Mucosa of descending colon (tissue), 3 donors: ENCODE measurements around the gene DCAF17. TPM values are rescaled to one million over a fixed set of nuclear protein-coding genes. Genes with fewer than 3 reads are reported as not detected.

ENCODE experiments used
- ATAC-seq: fragments of 200-7000 bp; cut with Tn5 transposase; one replicate; pipeline ENCODE4 v1.9.1; 2020; ENCODE audit warnings: mild to moderate bottlenecking, moderate library complexity
- DNase-seq, 3 donors: peaks; one replicate each; pipeline ENCODE4 v3.0.0-alpha.2; 2020
- H3K36me3 ChIP-seq: fragments of 200-600 bp; one replicate; pipeline ENCODE4 v1.8.0; 2021; ENCODE audit warnings: low read depth, mild to moderate bottlenecking
- H3K4me1 ChIP-seq: fragments of 200-600 bp; one replicate; pipeline ENCODE4 v1.8.0; 2021; ENCODE audit warnings: low read depth, mild to moderate bottlenecking
- H3K4me3 ChIP-seq: fragments of 200-600 bp; one replicate; pipeline ENCODE4 v1.8.0; 2021; ENCODE audit warnings: mild to moderate bottlenecking
- H3K9me3 ChIP-seq: fragments of 200-600 bp; one replicate; pipeline ENCODE4 v1.8.0; 2021; ENCODE audit warnings: mild to moderate bottlenecking
- intact Hi-C, 2 donors: fragments of 100-400 bp; cut with DNase I in 1 of 2; cut with micrococcal nuclease in 1 of 2; formaldehyde crosslinking; loops; one replicate each; pipeline versions ENCODE4 v1.11.0 to v1.11.1; 2022; cut with DNase I, micrococcal nuclease
- long read RNA-seq, 2 donors: library from polyadenylated mRNA; unstranded; transcript quantifications; one replicate each; pipeline ENCODE4 v2.0.0, GENCODE V29; 2019 to 2021
- total RNA-seq, 3 donors: library from RNA; stranded (reverse); fragmentation: NEBNext Ultra II Directional in 2 of 3; extraction: Animal tissue kit (Norgen Biotek cat#: 25700) in 2 of 3; gene quantifications; one replicate each; pipeline versions ENCODE4 v1.2.1 to v1.2.4, GENCODE V29; 2021 to 2023
- TF ChIP-seq, protein P1 (sequence below): fragments of 200-600 bp; IDR thresholded peaks from one replicate; pipeline ENCODE4 v1.8.0; 2022; ENCODE audit warnings: antibody characterized with exemption, mild to moderate bottlenecking
- donor health status: DM: no; HTN: no; CAD: no; lungs with moderate emphysema.
- donor health status: DM: no; HTN: no; CAD: no.
- donor health status: DM: no; HTN: yes; CAD: no.

The DCAF17 gene, protein sequence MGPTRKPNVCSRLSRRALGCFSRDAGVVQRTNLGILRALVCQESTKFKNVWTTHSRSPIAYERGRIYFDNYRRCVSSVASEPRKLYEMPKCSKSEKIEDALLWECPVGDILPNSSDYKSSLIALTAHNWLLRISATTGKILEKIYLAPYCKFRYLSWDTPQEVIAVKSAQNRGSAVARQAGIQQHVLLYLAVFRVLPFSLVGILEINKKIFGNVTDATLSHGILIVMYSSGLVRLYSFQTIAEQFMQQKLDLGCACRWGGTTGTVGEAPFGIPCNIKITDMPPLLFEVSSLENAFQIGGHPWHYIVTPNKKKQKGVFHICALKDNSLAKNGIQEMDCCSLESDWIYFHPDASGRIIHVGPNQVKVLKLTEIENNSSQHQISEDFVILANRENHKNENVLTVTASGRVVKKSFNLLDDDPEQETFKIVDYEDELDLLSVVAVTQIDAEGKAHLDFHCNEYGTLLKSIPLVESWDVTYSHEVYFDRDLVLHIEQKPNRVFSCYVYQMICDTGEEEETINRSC
- total RNA-seq, result 10 to 100 TPM; 12.0 to 21.5 (median 14.2) TPM
- long read RNA-seq, donor 1, partial matches to known transcripts, result 2 of 9 reads
- long read RNA-seq, donor 1, other reads (novel, unspliced or antisense), result 5 of 9 reads
- long read RNA-seq, donor 2, full-length matches to known transcripts, result 1 of 3 reads
- long read RNA-seq, donor 2, partial matches to known transcripts, result 0 of 3 reads
- long read RNA-seq, donor 2, other reads (novel, unspliced or antisense), result 2 of 3 reads

- peak; percentile 95 to 97 (median 97) for DNase-seq
- H3K4me1 ChIP-seq, result peaks cover 15% of the 10 kb centered on the region
- H3K9me3 ChIP-seq, result no peaks in the 10 kb centered on the region
- H3K36me3 ChIP-seq, result no peaks in the 10 kb centered on the region
- peak; percentile 95 for ATAC-seq
- H3K4me3 ChIP-seq, result peak within 1 kb of the TSS; percentile 41
- intact Hi-C loops, result loop anchor here in 1 of 2 donors (10.0 kb wide), 1 partner anchor 270 kb away; the partner anchor contains the start of gene TLK1
- TF ChIP-seq, protein P1, sequence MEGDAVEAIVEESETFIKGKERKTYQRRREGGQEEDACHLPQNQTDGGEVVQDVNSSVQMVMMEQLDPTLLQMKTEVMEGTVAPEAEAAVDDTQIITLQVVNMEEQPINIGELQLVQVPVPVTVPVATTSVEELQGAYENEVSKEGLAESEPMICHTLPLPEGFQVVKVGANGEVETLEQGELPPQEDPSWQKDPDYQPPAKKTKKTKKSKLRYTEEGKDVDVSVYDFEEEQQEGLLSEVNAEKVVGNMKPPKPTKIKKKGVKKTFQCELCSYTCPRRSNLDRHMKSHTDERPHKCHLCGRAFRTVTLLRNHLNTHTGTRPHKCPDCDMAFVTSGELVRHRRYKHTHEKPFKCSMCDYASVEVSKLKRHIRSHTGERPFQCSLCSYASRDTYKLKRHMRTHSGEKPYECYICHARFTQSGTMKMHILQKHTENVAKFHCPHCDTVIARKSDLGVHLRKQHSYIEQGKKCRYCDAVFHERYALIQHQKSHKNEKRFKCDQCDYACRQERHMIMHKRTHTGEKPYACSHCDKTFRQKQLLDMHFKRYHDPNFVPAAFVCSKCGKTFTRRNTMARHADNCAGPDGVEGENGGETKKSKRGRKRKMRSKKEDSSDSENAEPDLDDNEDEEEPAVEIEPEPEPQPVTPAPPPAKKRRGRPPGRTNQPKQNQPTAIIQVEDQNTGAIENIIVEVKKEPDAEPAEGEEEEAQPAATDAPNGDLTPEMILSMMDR, result no peak
Observed at GRCh38 chr2:171434013-171434989, at the start of gene DCAF17. TSS of gene DCAF17 (plus strand) at chr2:171434226. CDS start at chr2:171434578, 352 bp downstream.

GRCh38 chr2:171386627-171387026 lies 47.4 kb upstream of the DCAF17 start:
- intact Hi-C loops, result no loop called here
- ATAC-seq (no peak), DNase-seq (no peak)
- Histone ChIP-seq H3K4me1 (no peaks in the 10 kb centered on the region), H3K9me3 (no peaks in the 10 kb centered on the region), H3K36me3 (no peaks in the 10 kb centered on the region), H3K4me3 (no peak overlapping the region)
- TF ChIP-seq, protein P1, result no peak

DNA sequence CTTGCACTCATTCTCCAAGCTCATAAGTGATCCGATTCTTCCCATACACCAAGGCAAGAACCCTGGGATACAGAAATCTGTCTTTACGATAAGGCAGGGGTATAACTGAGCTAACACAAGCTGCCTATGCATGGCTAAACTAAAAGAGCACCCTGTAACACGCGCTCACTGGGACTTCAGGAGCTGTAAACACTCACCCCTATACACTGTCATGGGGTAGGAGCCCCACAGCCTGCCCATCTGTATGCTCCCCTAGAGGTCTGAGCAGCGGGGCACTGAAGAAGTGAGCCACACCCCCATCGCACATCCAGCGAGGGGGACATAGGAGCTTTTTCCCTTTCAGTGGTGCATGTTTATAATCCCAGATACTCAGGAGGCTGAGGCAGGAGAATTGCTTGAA lies 47.0 kb upstream of the DCAF17 start:
- Histone ChIP-seq H3K9me3 (no peaks in the 10 kb centered on the region), H3K36me3 (no peaks in the 10 kb centered on the region), H3K4me3 (no peak overlapping the region), H3K4me1 (no peaks in the 10 kb centered on the region)
- DNase-seq, result no peak
- intact Hi-C loops, result no loop called here
- TF ChIP-seq, protein P1, result no peak
- ATAC-seq, result no peak

GRCh38 chr2:171389325-171389724 lies 44.7 kb upstream of the DCAF17 start:
- no peak overlapping the region for H3K4me3 ChIP-seq
- intact Hi-C loops, result no loop called here
- H3K4me1 ChIP-seq, result no peaks in the 10 kb centered on the region
- no peaks in the 10 kb centered on the region for H3K36me3 ChIP-seq
- H3K9me3 ChIP-seq, result no peaks in the 10 kb centered on the region
- ATAC-seq (no peak), DNase-seq (no peak)
- TF ChIP-seq, protein P1, result no peak

DNA sequence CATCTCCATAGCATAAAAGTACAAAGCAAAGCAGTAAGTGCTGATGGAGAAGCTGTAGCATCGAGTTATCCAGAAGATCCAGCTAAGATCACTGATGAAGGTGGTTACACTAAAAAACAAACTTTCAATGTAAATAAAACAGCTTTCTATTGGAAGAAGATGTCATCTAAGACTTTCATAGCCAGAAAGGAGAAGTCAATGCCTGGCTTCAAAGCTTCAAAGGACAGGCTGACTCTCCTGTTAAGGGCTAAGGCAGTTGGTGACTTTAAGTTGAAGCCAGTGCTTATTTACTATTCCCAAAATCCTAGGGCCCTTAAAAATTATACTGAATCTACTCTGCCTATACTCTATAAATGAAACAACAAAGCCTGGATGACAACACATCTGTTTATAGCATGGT lies 44.2 kb upstream of the DCAF17 start:
- TF ChIP-seq, protein P1, result no peak
- Histone ChIP-seq H3K4me3 (no peak overlapping the region), H3K36me3 (no peaks in the 10 kb centered on the region), H3K9me3 (no peaks in the 10 kb centered on the region), H3K4me1 (no peaks in the 10 kb centered on the region)
- intact Hi-C loops, result no loop called here
- no peak for ATAC-seq
- no peak for DNase-seq
